GM12873 (cell line): ENCODE results near the gene TPRG1.

ENCODE experiments used
- CTCF ChIP-seq: IDR thresholded peaks from 2 replicates; pipeline ENCODE4 v1.5.1; 2012; ENCODE audit warnings: low read depth, mild to moderate bottlenecking, moderate library complexity, low read length, control low read depth; ENCODE audit not compliant: insufficient read depth; ENCODE audit errors: missing control alignments

TPRG1 gene

GRCh38 chr3:189304465-189305351, 132.9 kb downstream of the TPRG1 start:
- no peak for TF ChIP-seq CTCF

- no peak for TF ChIP-seq CTCF
Observed at GRCh38 chr3:189305412-189305811, 133.6 kb downstream of the TPRG1 start.

GRCh38 chr3:189307963-189308362, 136.2 kb downstream of the TPRG1 start:
- TF ChIP-seq CTCF = no peak

DNA sequence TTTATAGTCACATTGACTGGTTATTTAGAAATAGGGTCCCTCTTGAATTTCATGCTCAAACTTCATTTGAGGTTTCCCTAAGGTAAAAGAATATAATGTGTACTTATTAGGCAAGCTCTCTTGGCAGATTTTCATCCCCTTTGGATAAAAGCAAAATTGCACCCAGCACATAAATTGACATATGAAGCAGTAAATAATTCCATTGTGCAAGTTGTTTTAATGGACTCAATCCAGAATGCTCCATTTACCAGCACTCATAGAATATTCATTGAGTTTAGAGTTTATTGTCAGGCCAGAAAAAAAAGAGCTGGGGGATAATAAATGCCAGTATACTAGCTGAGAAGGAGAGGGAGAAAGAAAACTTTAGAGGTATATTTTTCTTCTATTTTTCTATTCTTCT, 136.8 kb downstream of the TPRG1 start:
- TF ChIP-seq CTCF = no peak

DNA sequence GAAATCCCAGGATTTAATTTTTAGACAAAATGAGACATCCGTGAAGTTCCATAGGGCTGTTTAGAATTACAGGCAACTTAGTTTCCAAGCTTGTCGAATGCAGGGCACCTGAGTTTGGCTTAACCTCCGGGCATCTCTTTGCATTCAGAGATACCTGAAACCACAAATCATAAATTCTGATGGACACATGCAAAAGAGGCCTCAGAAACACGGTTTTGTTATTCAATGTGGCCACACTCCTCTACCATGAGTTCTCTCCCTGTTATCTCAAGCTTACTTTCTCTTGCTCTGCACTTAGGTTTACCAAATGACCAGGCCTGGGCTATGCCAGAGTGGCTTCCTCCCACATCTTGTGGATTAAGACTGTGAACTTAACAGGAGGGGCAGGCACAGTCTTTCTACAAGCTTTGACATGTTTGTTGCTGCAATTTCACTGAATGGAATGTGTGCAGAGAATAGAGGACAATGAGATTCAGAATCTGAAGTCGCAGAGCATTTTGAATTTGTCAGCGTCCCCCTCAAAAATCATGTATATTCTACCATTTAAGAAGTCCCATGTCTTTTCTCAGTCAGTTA, 137.7 kb downstream of the TPRG1 start:
- TF ChIP-seq CTCF = no peak

DNA sequence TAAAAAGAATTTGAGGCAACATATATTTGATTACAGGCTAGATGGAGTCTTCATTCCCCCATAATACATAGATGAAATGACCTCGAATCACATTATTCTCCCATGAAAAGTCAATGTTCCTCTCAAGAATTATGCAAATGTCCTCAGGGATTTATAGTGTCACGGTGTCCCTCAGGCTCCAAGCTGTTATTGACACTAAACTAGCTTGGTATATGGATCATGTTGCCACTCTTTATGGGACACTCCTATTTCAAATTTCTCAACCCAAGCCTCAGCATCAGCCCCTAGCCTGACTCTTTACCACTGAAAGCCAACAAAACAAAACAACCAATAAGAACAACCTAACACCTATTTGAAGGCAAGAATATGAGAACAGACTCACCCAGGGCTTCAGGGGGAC, 139.8 kb downstream of the TPRG1 start:
- TF ChIP-seq CTCF = no peak

DNA sequence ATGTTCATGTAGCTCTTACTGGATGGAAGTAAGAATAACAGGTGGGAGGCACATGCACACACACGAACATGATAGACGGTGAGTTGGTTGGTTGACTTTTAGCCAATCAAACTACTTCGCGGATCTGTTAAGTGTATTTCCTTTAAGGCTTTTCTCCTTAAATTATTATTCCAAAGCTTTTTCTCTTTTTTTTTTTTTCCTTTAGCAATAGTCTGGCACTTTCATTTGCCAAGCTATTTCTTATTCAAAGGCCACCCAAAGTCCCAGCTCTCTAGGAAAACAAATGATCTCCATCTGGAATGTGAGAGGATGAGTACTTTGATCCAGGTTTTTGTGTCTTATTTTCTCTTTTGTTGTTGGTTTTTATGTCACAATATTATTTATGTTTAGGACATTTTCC, 141.1 kb downstream of the TPRG1 start:
- TF ChIP-seq CTCF = no peak
